Measurements from ENCODE around the gene TTLL5.

The TTLL5 gene

GRCh38 chr14:75926431-75927115 is 265.5 kb downstream of the TTLL5 start:
- Histone ChIP-seq H4K20me1 (ENCODE audit: control insufficient read depth, insufficient read depth, low read depth, low read length) (no peaks in the 10 kb centered on the region), H3K9me3 (ENCODE audit: control insufficient read depth, insufficient read depth, low read length) (no peaks in the 10 kb centered on the region)
- no peak for TF ChIP-seq EZH2phosphoT487 (IDR thresholded peaks at IDR 0.05; ENCODE audit: borderline replicate concordance, low read length)
- no peak for TF ChIP-seq CTCF (IDR thresholded peaks at IDR 0.05; ENCODE audit: low read depth, low read length, poor library complexity, severe bottlenecking)

GRCh38 chr14:75927564-75928087 is 266.6 kb downstream of the TTLL5 start:
- no peak for TF ChIP-seq CTCF (IDR thresholded peaks at IDR 0.05; ENCODE audit: low read depth, low read length, poor library complexity, severe bottlenecking)
- TF ChIP-seq EZH2phosphoT487 (IDR thresholded peaks at IDR 0.05; ENCODE audit: borderline replicate concordance, low read length), result no peak
- Histone ChIP-seq H3F3A (ENCODE audit: control insufficient read depth, insufficient read depth) (no peaks in the 10 kb centered on the region), H3K4me3 (ENCODE audit: low read length) (no peak overlapping the region), H3K27ac (ENCODE audit: low read depth, low read length) (no peak overlapping the region), H3K9me3 (ENCODE audit: control insufficient read depth, insufficient read depth, low read length) (no peaks in the 10 kb centered on the region), H3K9me2 (replicated peaks; ENCODE audit: control insufficient read depth, low read length) (no peaks in the 10 kb centered on the region), H3K79me2 (ENCODE audit: control insufficient read depth, low read length) (no peaks in the 10 kb centered on the region), H3K4me1 (ENCODE audit: control insufficient read depth, low read length) (no peaks in the 10 kb centered on the region), H3K27me3 (ENCODE audit: control insufficient read depth, low read length) (no peaks in the 10 kb centered on the region), H4K20me1 (ENCODE audit: control insufficient read depth, insufficient read depth, low read depth, low read length) (no peaks in the 10 kb centered on the region), H3K4me2 (ENCODE audit: low read length) (no peak overlapping the region), H3K36me3 (ENCODE audit: control insufficient read depth, low read length) (no peaks in the 10 kb centered on the region)

More at GRCh38 chr14:75926431-75927115, 265.5 kb downstream of the TTLL5 start:
- Histone ChIP-seq H3K4me3 (ENCODE audit: low read length) (no peak overlapping the region), H3K4me2 (ENCODE audit: low read length) (no peak overlapping the region), H3K36me3 (ENCODE audit: control insufficient read depth, low read length) (no peaks in the 10 kb centered on the region), H3F3A (ENCODE audit: control insufficient read depth, insufficient read depth) (no peaks in the 10 kb centered on the region), H3K4me1 (ENCODE audit: control insufficient read depth, low read length) (no peaks in the 10 kb centered on the region), H3K27ac (ENCODE audit: low read depth, low read length) (no peak overlapping the region), H3K27me3 (ENCODE audit: control insufficient read depth, low read length) (no peaks in the 10 kb centered on the region), H3K79me2 (ENCODE audit: control insufficient read depth, low read length) (no peaks in the 10 kb centered on the region), H3K9me2 (replicated peaks; ENCODE audit: control insufficient read depth, low read length) (no peaks in the 10 kb centered on the region)

- Histone ChIP-seq H3K27me3 (ENCODE audit: control insufficient read depth, low read length) (no peaks in the 10 kb centered on the region), H3K36me3 (ENCODE audit: control insufficient read depth, low read length) (no peaks in the 10 kb centered on the region), H3F3A (ENCODE audit: control insufficient read depth, insufficient read depth) (no peaks in the 10 kb centered on the region), H3K4me1 (ENCODE audit: control insufficient read depth, low read length) (no peaks in the 10 kb centered on the region), H3K79me2 (ENCODE audit: control insufficient read depth, low read length) (no peaks in the 10 kb centered on the region), H3K9me3 (ENCODE audit: control insufficient read depth, insufficient read depth, low read length) (no peaks in the 10 kb centered on the region), H3K4me3 (ENCODE audit: low read length) (no peak overlapping the region), H4K20me1 (ENCODE audit: control insufficient read depth, insufficient read depth, low read depth, low read length) (no peaks in the 10 kb centered on the region), H3K4me2 (ENCODE audit: low read length) (no peak overlapping the region), H3K27ac (ENCODE audit: low read depth, low read length) (no peak overlapping the region), H3K9me2 (replicated peaks; ENCODE audit: control insufficient read depth, low read length) (no peaks in the 10 kb centered on the region)
- TF ChIP-seq CTCF (IDR thresholded peaks at IDR 0.05; ENCODE audit: low read depth, low read length, poor library complexity, severe bottlenecking) (no peak), EZH2phosphoT487 (IDR thresholded peaks at IDR 0.05; ENCODE audit: borderline replicate concordance, low read length) (no peak)
Observed at GRCh38 chr14:75928690-75929181, 267.7 kb downstream of the TTLL5 start.

Measured in DOHH2 (cell line).